Fibroblast of skin of abdomen (primary cell): ENCODE results near the gene PRADC1. TPM values are rescaled to one million over a fixed set of nuclear protein-coding genes. Genes with fewer than 3 reads are reported as not detected.
"Not testable (repeated sequence)": the region's sequence is repeated elsewhere in the genome, so short reads cannot be mapped to it uniquely, and the experiment has no call there.

Source experiments
- DNase-seq: peaks from one replicate; pipeline ENCODE4 v3.0.0-alpha.2; 2013
- polyA plus RNA-seq, 2 experiments: library from polyadenylated mRNA; unstranded; fragments of 120-200 nt; gene quantifications; one replicate each; pipeline ENCODE4 v1.2.1, GENCODE V29; 2013; ENCODE audit not compliant: insufficient read length in 2 of 2

PRADC1 gene
- polyA plus RNA-seq (2013, experiment 1 of 2; ENCODE audit: insufficient read length): 11.8 TPM
- 10.6 TPM for polyA plus RNA-seq (2013, experiment 2 of 2; ENCODE audit: insufficient read length)

DNA sequence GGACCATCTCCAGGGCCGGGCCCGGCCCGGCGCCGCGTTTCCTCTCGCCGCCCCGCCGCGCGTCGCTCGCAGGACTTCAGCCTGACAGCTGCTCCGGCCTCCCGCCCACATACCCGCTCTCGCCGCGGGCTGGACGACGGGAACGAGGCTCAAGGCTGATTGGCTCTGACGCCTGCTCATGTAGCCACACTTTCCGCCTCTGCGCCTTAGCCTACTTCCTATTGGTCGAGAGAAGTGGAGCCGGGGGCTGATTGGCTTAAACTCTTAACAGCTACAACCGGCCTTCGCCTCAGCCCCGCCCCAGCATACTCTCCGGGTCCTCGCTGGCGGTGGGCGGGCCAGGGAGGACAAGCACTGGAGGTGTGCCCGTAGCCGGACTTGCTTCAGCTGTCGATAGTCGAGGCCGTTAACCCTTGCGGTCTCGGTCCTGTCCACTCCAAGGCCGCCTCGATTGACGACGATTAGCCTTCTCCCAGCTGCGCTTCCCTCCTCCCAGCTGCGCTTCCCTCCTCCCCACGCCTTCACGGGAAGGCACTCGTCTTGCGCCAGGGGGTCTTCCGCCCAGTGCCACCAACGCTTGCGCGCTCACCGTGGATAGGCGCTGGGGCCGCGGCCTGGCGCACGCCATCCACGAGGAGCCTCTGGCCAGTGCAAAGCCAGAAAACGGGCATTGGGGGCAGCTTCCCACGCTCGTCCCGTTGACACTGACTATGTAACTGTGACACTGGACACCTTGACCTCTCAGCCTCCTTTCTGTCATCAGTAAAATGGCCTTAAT, at the start of gene PRADC1:
TSS of gene PRADC1 (minus strand) at position 86 of the 778 bp plus-strand sequence. CDS start at position 7, 79 bp downstream.
- peak; percentile 100 for DNase-seq

DNA sequence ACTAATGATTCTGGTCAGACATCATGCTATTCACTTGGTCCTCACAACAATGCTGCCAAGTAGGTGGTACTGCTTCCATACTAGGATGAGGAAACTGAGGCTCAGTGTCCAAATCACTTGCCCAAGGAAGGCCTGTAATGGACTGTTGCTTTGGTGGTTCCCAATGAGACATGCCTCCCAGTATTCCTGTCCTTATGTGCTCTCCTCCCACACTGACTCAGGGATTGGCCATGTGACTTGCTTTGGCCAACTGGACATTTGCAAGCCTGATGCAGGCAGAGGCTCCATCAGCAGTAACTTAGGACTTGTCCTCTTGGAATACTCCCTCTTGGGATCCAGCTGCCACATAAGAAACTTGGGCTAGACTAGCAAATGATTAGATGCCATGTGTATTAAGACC, 48.2 kb upstream of the PRADC1 start:
- no peak for DNase-seq

DNA sequence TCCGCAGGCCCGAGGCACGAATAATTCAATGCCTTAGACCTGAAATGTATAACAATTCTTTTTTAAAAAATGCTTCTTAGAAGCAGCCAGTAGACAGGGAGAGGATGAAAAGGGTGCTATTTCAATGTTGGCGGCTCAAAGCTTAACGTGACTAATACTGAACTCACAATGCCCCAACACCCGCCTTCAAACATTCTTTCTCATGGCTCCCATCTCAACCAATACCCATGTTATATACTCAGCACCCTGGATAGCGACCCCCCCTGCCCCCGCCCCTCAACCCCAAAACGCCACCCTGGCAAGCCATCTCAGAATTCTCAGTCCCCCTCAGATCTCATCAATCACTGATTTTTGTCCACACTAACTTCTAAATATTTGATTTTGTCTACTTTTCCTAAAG, 46.8 kb upstream of the PRADC1 start:
- DNase-seq: no peak

DNA sequence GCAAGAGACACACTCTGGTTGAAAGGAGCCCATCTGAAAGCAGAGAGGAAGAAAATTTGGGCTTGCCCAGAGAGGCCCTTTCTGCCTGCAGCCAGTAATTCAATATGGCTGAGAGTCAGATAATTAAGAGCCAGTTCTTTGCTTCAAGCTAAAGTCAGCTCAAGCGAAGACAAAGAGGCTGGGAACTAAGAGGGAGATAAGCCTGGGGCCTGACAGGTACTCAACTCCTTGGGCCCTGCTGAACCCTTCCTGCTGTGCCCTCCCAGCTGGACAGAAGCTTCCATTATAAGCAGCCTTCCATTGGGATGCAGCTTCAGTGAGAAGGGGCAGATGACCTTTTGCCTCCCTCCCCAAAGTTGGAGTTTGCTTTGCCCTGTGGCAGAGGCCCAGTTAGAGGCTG, 39.2 kb upstream of the PRADC1 start:
- no peak for DNase-seq

DNA sequence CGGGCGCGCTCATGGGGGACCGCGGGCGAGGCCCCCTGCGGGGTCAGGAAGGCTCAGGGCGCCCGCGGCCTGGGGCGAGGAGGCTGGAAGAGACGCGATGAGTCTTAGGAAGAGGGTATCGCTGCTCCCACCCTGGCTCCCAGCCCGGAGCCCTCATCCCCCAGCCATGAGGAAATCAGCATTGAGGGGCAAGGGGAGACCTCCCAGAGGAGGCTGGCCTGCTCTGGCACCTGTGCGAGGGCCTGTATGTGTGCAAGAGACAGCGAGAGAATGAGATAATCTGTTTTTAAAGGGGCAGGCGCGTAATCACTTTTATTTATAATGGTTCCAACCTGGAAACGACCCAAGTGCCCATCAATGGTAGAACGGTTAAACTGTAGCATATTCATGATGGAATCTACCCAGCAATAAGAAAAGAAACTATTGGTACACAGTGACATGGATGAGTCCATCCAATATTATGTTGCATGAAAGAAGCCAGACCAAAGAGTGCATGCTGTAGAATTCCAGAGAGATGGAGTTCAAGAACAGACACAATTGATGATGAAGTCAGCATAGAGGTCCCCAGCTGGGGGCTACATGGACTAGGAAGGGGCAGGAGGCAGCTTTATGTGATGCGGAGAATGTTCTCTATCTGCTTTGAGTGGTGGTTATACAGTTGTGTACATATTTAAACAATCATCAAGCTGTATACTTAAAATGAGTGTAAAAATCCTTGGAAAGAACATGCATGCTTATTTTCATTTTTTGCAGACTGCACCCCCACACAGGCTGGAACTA, 36.8 kb upstream of the PRADC1 start:
- no peak for DNase-seq

DNA sequence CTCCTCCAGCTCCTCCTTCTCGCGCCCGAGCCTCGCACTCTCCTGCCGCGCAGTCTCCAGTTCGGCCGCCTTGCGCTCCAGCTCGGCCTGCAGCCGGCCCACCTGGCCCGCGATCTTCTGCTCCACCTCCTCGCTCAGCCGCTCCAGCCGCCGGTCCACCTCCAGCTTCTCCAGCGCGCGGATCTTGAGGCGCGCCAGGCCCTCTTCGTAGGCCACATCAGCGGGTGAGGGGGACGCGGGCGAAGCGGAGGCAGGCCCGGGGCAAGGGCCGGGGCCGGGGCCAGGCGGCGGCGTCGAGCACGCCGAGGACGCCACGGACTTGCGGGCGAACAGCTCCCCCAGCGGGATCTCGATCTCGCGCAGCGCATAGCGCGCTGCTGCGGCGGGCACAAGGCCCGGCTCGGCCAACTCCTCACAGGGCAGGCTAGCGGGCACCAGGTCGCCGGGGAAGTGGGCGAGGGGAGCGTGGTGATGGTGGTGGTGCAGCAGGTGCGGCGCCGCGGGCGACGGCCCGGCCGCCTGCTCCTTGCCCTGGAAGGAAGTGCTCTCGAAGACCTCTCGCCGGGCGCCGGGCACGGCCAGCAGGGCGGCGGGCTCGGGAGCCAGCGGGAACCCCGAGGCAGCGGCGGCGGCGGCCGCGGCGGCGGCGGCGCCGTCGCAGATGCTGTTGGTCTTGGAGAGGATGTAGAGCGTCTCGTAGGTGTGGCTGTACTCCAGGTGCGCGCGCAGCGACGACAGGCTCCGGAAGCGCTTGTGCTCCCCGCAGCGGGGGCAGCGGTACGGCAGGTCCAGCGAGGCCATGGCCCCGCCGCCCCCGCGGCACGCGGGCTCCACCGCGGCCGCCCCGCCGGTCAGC, 36.0 kb upstream of the PRADC1 start:
- DNase-seq: no peak

DNA sequence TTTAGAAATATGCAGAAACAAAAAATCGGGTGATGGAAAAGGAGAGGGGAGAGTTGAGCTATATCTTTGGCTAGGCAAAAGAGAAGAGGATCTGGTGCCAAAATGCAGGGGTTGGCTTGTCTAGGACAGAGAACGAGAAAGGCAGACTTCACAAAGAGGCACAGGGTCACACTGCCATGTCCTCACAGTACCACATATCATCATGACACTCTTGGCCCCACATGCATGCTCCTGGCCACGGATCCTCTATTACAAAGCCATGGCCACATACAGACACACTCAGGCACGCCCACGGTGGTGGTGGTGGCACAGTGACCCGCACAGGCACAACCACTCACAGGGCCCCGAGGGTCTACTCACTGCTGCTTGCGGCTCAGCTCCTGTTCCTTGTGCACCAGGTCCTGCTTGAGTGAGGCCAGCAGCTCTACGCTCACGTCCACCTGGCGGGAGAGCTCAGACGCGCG, 35.4 kb upstream of the PRADC1 start:
- DNase-seq: no peak

DNA sequence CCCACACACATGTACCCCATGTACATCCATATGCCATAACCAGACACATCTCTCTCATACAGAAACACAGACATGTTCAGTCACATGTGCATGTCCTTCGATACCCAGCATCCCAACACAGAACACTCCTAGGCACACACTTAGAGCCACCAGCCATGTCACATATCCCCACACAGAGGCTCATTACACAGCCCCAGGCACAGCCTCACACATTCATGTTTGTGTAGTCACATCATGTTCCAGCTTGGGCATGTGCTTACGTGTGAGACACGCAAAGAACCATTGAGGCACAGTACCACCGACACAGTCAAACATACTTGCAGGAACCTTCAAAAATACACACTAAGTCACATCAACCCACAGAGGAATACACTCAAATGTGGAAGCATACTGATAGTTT, 34.0 kb upstream of the PRADC1 start:
- no peak for DNase-seq

DNA sequence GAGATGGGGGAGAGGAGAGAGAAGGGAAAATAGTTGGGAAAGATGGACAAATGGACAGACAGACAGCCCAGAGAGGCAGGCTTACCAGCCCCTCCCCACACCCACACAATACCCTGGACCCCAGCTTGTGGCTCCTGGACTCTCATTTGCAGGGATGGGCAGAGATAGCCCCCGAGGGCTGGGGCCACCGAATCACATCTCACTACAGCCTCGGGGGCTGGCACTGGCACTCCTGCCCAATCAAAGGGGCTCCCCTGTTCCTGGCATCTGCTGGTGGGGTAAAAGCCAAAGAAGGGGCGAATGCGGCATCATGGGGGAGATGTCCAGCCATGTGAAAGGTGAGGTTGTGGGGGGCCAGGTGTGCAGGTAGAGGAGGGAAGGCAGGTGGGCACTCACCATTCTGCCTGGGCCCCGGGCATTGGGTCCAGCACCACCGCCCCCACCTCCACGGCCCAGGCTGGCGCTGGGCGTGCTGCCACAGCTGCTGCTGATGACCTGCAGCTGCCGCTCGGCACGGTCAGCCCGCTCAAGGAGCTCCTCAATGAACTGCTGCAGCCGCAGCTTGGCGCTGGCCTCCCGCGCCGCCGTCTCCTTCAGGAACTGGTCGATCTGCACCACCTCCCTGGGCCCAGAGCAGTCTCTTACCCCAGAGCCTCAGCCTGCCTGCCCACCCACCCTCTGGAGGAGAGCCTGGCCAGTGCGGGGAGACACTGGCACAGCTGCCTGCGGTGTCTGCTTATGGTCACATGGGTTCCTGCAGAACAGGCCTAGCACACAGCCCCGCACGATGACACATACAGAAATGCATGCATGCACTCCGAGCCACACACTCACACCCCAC, 33.2 kb upstream of the PRADC1 start:
- peak; percentile 14 for DNase-seq

DNA sequence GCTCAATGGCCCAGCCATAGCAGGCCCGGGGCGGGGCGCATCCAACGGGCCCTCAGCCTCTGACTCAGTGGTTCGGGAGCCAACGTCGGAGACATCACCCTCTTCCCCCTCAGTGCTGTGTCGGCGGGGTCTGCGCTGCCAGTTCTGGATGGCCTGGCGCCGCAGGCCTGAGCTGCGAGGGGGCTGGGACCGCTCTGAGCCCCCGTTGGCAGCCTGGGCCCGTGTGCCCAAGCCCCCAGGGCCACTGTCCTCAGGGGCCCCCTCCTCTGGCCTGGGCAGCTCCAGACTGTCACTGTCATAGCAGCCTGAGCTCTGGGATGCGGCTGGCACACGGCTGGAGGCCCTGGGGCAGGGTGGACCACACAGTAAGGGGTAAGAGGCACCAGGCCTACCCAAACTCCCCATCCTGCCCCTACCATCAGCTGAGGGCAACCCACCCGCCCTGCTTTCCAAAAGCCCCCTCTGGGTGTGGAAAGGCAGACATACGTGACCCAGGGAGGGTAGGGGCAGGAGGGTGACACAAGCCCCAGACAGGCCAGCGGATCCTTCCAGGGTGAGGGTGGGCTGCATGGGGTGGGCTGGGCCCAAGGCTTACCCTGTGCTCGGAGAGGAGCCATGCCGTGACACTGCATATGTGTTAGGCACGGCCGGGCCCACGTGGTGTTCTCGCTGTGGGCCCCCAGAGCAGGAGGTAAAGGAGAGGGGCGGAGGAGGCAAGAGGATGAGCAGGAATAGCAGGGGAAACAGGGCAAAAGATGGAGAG, 32.4 kb upstream of the PRADC1 start:
- DNase-seq: no peak

DNA sequence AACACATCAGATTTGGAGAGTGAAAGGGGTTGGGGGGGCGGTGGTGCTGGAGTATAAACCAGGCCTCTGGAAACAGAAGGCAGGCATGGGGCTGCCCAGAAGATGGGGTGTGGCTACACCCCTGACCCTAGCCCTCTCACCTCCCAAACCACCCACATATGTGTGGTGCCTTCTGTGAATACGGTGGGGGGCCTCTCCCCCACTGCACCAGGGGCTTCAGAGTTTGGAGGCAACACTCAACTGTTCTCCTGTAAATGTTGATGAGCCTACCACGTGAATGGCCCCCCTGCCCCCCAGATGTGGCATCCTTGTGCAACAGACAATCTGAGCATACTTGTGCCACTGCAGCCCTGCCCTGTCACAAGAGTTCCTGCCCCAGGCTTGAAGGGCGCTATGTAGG, 31.7 kb upstream of the PRADC1 start:
- DNase-seq: no peak

DNA sequence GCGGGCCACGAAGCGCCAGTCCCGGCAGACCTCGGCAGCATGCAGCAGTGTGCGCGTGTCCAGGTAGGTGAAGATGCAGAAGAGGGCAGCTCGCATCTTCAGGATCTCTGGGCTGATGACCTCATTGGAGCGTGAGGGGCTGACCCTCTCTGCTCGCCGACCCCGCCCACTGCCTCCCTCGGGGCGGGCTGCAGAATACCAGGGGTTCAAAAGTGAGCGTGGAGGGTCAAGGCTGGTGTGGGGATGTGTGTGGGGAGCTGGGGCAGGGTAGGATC, 31.2 kb upstream of the PRADC1 start:
- DNase-seq: no peak

DNA sequence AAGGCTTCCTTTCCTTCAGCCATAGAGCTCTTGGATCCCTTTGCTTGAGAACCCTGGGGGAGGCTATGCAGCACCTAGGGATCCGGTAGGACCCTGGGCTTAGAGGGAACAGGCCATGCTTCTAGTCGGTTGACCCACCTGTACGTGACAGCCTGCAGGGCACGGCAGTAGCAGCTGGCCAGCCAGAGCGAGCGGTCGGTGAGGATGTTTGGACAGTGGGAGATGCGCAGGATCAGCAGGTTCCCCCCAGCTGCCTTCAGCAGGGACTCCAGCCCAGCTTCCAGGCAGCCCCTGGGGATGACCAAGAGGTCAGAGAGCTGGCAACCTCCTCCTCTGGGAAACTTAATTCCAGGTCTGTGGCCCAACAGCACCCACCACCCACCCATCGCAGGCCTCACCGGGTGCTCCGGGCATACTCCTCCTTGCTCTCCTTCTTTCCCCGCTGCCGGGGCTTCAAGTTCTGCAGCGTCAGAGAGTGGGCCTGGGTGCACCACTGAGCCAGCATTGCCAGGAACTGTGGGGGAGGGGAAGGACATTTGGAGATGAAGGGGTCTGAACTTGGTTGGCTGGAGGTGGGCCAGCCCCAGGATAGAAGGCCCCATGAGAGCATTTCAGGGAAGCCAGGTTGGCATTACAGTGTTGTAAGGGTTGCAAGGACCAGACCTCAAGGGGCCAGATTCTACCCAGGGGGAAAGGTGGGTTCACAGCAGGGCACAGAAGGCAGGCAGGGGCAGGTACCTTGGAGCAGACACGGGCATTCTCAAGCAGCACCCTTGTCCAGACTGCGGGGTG, 30.7 kb upstream of the PRADC1 start:
- DNase-seq: no peak

DNA sequence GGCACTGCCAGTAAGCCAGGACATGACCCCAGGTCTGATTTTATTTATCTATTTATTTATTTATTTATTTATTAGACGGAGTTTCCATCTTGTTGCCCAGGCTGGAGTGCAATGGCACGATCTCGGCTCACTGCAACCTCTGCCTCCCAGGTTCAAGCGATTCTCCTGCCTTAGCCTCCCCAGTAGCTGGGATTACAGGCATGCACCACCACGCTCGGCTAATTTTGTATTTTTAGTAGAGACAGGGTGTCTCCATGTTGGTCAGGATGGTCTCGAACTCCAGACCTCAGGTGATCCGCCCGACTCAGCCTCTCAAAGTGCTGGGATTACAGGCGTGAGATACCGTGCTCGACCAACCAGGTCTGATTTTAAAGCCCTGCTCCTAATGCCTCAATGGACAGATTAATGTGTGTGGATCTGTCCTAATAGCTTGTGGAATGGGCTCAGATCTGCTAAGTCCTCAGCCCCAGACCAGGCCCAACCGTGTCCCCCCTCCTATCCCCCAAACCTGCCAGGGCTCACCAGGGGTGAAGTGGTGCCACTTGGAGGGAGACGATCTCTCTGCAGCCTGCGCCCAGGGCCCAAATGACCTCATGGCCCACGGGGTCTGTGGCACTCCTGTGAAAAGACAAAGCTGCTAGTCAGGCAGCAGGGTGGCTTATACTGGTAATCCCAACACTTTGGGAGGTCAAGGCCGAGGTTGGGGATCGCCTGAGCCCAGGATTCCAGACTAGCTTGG, 29.8 kb upstream of the PRADC1 start:
- not testable (repeated sequence) for DNase-seq

DNA sequence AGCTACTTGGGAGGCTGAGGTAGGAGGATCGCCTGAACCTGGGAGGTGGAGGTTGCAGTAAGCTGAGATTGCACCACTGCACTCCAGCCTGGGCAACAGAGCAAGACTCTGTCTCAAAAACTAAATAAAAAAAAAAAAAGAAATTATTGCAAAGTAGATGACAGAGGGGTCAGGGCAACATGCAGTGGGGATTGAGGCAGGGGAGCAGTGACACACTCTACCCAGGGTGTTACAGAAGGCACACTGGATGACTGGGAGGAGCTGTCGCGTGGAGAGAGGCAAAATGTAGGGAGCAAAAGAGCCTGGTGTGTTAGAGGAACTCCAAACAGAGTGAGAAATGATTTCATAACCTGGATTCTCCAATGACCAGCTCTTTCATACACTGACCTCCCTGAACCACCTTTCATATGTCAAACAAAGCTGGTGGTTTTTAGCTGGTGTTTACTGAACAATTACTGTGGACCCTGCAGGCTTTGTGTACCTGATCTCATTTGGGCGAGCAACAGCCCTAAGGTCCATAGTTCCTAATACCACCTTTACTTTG, 29.1 kb upstream of the PRADC1 start:
- no peak for DNase-seq

DNA sequence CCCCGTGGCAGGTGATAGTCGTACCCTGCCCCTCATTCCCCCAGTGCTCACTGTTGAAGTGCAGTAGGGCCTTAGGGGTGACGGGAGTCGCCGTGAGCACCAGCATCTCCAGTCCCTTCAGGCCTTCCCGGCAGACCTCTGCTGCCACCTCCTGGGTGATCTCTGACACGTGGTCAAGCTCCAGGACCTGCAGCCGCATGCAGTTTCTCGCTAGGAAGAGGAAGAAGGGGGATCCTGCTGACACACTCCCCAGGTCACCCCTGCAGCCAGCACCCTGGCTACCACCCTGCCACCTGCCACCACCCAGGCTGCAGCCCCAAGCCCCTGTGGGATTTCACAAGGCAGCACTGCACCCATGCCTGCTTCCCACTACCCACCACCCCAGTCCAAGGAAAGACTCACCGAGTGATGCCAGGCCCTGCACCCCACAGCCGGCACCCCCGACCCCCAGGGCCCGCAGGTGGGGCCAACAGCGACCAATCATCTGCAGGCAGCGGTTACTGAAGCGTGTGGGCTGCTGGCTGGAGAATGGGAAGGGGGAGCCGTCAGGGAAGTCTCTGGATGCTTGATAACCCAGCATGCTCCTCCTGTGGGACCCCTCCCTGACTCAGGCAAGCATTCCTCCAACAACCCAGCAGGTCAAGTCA, 27.4 kb upstream of the PRADC1 start:
- no peak for DNase-seq

DNA sequence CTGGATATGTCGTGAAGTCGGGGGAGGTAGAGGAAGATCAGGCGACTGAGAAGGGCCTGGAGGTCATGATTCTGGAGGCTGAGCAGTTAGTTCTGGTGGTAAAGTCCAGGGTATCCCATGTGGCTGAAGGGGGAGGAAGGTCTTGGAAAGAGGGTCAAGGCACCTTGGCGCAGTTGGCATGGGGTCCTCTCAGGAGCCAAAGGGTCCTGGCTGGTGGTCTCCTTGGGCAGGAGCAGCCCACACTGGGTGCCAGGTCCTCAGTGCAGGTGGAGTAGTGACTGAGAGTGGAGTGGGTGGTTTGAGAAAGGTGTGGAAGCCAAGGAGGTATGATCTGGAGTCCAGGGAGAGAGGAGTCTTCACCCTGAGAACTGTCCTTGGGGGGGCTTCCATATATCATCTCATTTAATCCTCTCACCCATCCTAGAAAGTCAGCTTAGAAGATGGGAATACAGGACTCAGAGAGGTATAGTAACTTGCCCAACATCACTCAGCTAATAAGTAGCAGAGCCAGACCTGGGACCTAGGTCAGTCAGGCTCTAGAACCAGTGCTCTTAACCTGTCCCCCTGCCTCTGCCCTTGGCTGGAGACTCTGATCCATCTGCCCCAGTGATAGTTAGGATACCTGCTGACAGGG, 26.8 kb upstream of the PRADC1 start:
- DNase-seq: no peak

DNA sequence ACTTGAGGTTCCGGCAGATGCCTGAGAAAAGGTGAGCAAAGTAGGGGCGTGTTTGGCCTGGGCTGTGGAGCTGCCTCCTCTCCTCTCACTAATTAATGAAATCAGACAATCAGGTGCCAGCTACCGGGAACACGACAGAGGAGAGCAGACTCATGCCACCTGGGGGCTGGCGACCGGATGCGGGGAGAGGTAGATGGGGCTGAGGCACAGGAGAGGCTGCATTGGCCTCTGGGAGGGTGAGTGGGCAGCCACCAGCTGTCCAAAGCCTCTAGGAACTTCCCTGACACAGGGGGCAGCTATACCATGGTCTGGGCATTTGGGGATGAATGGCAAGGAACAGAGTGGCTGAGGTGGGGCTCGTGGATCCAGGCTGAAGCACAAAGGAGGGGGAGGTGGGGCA, 26.2 kb upstream of the PRADC1 start:
- no peak for DNase-seq

DNA sequence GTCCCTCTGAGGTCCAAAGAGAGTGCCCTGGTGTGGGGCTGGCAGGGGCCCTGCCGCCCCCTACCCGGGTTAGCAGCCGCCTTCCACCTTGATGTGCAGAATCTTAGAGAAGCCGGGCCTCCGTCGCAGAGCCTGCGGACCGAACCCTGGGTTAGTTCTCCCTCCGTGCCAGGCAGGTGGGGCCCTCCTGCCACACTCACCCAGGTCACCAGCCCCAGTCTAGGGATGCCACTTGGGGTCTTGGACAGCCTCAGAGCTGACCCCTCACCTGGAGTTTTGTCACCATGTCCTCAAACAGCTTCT, 25.8 kb upstream of the PRADC1 start:
- no peak for DNase-seq
